NCI-H2107 treated with DMSO at 0.1 percent for 48 hours (cell line): Measurements from ENCODE around the gene CH25H.

Experiments
- DNase-seq: peaks from one replicate; lab custom pipeline; 2025; ENCODE audit not compliant: unreplicated experiment; lab: John Stamatoyannopoulos, UW

Gene CH25H

GRCh38 chr10:89158446-89158845, 48.7 kb downstream of the CH25H start:
- no peak for DNase-seq

- DNase-seq, result no peak
Measured at GRCh38 chr10:89156161-89156835, 50.8 kb downstream of the CH25H start.
